ENCODE measurements around the gene IREB2.

DNA sequence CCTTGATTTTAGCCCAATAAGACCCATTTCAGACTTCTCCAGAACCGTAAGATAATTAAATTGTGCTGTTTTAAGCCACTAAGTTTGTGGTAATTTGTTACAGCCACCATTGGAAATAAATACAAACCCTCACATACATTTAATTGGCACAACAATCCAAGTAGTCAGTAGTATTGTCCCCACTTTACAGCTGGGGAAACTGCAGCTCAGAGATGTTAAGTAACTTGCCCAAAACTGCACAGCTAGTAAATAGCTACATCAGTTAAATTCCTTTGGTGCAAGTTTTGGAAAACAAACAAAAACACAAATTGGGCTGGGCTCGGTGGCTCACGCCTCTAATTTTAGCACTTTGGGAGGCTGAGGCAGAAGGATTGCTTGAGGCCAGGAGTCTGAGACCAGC lies 13.3 kb upstream of the IREB2 start:
- TF ChIP-seq POLR2A (IDR thresholded peaks at IDR 0.05; ENCODE audit: low read length) (no peak), GATA1 (IDR thresholded peaks at IDR 0.05; ENCODE audit: low read depth, low read length) (no peak)

Measured in erythroblast (primary cell).